Measurements from ENCODE around the gene PTDSS2. TPM values are rescaled to one million over a fixed set of nuclear protein-coding genes. Genes with fewer than 3 reads are reported as not detected.
A peak's percentile ranks its signal among the peaks of the same experiment; 100 is the strongest.

The PTDSS2 gene
- total and polyA plus RNA-seq, 9 of the 15 experiments (the other 6 are each of a cell fraction or from before 2014, with no cell fraction given): 0.45 to 53.9 (median 17.2) TPM

DNA sequence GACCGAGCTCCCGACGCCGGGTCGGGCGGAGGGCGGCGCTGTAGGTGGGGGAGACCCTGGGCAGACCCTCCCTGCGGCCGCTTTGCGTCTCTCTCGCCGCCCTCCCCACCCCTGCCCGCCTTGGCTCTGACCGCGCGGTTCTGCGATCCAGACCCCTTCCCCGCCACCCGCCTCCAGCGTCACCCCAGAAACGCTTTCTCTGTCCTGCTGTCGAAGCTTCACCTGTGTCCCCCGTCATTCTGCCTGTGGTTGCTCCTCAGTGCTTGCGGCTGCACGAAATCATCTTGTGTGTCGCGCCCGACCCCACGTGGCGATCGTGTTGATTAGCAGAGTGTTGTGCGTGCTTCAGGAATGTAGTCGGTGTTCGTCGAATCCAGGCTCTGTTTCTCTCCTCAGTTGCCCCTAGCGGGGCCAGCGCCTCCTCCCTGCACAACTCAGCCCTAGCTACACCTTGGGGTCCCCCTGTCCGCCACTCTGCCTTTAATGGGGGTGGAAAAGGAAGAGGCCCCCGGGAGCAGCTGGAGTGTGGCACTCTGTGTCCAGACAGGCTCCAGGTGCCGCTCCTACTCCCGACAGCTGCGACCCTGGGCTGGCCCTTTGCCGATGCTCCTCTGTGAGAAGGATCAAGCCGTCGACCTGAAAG is 851 bp downstream of the PTDSS2 start (continued):
- TF ChIP-seq, protein P1, sequence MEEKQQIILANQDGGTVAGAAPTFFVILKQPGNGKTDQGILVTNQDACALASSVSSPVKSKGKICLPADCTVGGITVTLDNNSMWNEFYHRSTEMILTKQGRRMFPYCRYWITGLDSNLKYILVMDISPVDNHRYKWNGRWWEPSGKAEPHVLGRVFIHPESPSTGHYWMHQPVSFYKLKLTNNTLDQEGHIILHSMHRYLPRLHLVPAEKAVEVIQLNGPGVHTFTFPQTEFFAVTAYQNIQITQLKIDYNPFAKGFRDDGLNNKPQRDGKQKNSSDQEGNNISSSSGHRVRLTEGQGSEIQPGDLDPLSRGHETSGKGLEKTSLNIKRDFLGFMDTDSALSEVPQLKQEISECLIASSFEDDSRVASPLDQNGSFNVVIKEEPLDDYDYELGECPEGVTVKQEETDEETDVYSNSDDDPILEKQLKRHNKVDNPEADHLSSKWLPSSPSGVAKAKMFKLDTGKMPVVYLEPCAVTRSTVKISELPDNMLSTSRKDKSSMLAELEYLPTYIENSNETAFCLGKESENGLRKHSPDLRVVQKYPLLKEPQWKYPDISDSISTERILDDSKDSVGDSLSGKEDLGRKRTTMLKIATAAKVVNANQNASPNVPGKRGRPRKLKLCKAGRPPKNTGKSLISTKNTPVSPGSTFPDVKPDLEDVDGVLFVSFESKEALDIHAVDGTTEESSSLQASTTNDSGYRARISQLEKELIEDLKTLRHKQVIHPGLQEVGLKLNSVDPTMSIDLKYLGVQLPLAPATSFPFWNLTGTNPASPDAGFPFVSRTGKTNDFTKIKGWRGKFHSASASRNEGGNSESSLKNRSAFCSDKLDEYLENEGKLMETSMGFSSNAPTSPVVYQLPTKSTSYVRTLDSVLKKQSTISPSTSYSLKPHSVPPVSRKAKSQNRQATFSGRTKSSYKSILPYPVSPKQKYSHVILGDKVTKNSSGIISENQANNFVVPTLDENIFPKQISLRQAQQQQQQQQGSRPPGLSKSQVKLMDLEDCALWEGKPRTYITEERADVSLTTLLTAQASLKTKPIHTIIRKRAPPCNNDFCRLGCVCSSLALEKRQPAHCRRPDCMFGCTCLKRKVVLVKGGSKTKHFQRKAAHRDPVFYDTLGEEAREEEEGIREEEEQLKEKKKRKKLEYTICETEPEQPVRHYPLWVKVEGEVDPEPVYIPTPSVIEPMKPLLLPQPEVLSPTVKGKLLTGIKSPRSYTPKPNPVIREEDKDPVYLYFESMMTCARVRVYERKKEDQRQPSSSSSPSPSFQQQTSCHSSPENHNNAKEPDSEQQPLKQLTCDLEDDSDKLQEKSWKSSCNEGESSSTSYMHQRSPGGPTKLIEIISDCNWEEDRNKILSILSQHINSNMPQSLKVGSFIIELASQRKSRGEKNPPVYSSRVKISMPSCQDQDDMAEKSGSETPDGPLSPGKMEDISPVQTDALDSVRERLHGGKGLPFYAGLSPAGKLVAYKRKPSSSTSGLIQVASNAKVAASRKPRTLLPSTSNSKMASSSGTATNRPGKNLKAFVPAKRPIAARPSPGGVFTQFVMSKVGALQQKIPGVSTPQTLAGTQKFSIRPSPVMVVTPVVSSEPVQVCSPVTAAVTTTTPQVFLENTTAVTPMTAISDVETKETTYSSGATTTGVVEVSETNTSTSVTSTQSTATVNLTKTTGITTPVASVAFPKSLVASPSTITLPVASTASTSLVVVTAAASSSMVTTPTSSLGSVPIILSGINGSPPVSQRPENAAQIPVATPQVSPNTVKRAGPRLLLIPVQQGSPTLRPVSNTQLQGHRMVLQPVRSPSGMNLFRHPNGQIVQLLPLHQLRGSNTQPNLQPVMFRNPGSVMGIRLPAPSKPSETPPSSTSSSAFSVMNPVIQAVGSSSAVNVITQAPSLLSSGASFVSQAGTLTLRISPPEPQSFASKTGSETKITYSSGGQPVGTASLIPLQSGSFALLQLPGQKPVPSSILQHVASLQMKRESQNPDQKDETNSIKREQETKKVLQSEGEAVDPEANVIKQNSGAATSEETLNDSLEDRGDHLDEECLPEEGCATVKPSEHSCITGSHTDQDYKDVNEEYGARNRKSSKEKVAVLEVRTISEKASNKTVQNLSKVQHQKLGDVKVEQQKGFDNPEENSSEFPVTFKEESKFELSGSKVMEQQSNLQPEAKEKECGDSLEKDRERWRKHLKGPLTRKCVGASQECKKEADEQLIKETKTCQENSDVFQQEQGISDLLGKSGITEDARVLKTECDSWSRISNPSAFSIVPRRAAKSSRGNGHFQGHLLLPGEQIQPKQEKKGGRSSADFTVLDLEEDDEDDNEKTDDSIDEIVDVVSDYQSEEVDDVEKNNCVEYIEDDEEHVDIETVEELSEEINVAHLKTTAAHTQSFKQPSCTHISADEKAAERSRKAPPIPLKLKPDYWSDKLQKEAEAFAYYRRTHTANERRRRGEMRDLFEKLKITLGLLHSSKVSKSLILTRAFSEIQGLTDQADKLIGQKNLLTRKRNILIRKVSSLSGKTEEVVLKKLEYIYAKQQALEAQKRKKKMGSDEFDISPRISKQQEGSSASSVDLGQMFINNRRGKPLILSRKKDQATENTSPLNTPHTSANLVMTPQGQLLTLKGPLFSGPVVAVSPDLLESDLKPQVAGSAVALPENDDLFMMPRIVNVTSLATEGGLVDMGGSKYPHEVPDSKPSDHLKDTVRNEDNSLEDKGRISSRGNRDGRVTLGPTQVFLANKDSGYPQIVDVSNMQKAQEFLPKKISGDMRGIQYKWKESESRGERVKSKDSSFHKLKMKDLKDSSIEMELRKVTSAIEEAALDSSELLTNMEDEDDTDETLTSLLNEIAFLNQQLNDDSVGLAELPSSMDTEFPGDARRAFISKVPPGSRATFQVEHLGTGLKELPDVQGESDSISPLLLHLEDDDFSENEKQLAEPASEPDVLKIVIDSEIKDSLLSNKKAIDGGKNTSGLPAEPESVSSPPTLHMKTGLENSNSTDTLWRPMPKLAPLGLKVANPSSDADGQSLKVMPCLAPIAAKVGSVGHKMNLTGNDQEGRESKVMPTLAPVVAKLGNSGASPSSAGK (IDR thresholded peaks at IDR 0.05): peak; percentile 98
- TF ChIP-seq, protein P2, sequence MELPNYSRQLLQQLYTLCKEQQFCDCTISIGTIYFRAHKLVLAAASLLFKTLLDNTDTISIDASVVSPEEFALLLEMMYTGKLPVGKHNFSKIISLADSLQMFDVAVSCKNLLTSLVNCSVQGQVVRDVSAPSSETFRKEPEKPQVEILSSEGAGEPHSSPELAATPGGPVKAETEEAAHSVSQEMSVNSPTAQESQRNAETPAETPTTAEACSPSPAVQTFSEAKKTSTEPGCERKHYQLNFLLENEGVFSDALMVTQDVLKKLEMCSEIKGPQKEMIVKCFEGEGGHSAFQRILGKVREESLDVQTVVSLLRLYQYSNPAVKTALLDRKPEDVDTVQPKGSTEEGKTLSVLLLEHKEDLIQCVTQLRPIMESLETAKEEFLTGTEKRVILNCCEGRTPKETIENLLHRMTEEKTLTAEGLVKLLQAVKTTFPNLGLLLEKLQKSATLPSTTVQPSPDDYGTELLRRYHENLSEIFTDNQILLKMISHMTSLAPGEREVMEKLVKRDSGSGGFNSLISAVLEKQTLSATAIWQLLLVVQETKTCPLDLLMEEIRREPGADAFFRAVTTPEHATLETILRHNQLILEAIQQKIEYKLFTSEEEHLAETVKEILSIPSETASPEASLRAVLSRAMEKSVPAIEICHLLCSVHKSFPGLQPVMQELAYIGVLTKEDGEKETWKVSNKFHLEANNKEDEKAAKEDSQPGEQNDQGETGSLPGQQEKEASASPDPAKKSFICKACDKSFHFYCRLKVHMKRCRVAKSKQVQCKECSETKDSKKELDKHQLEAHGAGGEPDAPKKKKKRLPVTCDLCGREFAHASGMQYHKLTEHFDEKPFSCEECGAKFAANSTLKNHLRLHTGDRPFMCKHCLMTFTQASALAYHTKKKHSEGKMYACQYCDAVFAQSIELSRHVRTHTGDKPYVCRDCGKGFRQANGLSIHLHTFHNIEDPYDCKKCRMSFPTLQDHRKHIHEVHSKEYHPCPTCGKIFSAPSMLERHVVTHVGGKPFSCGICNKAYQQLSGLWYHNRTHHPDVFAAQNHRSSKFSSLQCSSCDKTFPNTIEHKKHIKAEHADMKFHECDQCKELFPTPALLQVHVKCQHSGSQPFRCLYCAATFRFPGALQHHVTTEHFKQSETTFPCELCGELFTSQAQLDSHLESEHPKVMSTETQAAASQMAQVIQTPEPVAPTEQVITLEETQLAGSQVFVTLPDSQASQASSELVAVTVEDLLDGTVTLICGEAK (IDR thresholded peaks at IDR 0.05): 0 out of 2 replicates have a peak, but pooled peaks have one; percentile 15
- TF ChIP-seq, protein P2 (CRISPR knock-in tag; IDR thresholded peaks at IDR 0.05): no peak
- TF ChIP-seq PYGO2 (tag; IDR thresholded peaks at IDR 0.05): 0 out of 2 replicates have a peak, but pooled peaks have one; percentile 34
